ENCODE results near the gene PRR33. TPM values are rescaled to one million over a fixed set of nuclear protein-coding genes. Genes with fewer than 3 reads are reported as not detected.

Gene PRR33
- total and polyA plus RNA-seq, 10 of the 15 experiments (the other 5 are each of a cell fraction or from before 2014, with no cell fraction given): 0.02 to 1.0 (median 0.38) TPM; not detected in 6

- H3K9me3 ChIP-seq (replicated peaks; ENCODE audit: control insufficient read depth, insufficient read depth, low read length): no peaks in the 10 kb centered on the region
- no peaks in the 10 kb centered on the region for H3K36me3 ChIP-seq (ENCODE audit: control insufficient read depth in 2 of 2, insufficient read depth in 2 of 2, low read length in 1 of 2)
- no peak overlapping the region for H3K4me2 ChIP-seq (ENCODE audit: control insufficient read depth, insufficient read depth)
- in situ Hi-C loops (cut with MboI) (no loop called here), intact Hi-C loops (cut with micrococcal nuclease; ENCODE audit: unreplicated experiment) (no loop called here)
- DNase-seq (ENCODE audit: low read depth, low spot score) (no peak), FAIRE-seq (no peak), ATAC-seq (no peak)
- no peak overlapping the region for H2AFZ ChIP-seq (ENCODE audit: control insufficient read depth, low read depth, low read length)
- RAD21 ChIA-PET (ENCODE audit: unreplicated experiment): interaction anchor here (0.8 kb wide), 1 partner anchor 82 kb away, joined by 3 read pairs; the partner anchor contains the start of gene LSP1
- SMC1A ChIA-PET (ENCODE audit: uncharacterized antibody, unreplicated experiment): no interaction called here
- H3K4me1 ChIP-seq (ENCODE audit: control insufficient read depth, insufficient read depth, low read length): no peaks in the 10 kb centered on the region
- TF ChIP-seq ATF7 (IDR thresholded peaks at IDR 0.05; ENCODE audit: low read depth) (no peak), RAD51 (IDR thresholded peaks at IDR 0.05) (no peak), POLR2AphosphoS2 (IDR thresholded peaks at IDR 0.05; ENCODE audit: low read depth, low read length) (no peak), USF1 (IDR thresholded peaks at IDR 0.05; ENCODE audit: borderline replicate concordance, extremely low read length, insufficient read depth, low read depth, low read length) (no peak), IRF3 (IDR thresholded peaks at IDR 0.05) (no peak), GABPA (IDR thresholded peaks at IDR 0.05; ENCODE audit: low read depth) (no peak), NFIC (IDR thresholded peaks at IDR 0.05; ENCODE audit: low read depth, low read length) (no peak), HDAC2 (IDR thresholded peaks at IDR 0.05) (no peak), SREBF1 (IDR thresholded peaks at IDR 0.05; ENCODE audit: low read length) (no peak), TCF12 (IDR thresholded peaks at IDR 0.05; ENCODE audit: low read depth, low read length) (no peak), HDGF (IDR thresholded peaks at IDR 0.05) (no peak)
- H3K9ac ChIP-seq (ENCODE audit: control insufficient read depth, insufficient read depth, low read length): no peak overlapping the region
- no peaks in the 10 kb centered on the region for H3K79me2 ChIP-seq (ENCODE audit: control insufficient read depth, insufficient read depth, low read length)
- 27% methylated on average over 33 of the region's 33 CpGs for WGBS (ENCODE audit: insufficient coverage, insufficient replicate concordance, low lambda C conversion rate, missing lambda C conversion rate)
- H3K27ac ChIP-seq (ENCODE audit: control insufficient read depth, insufficient read depth): no peak overlapping the region
- POLR2A ChIA-PET: no interaction called here
- CTCF ChIA-PET: interaction anchor here (2.1 kb wide), 1 partner anchor 216 kb away, joined by 7 read pairs; no protein-coding TSS in a partner anchor
- H3K27me3 ChIP-seq (replicated peaks in 1 of 2; ENCODE audit: control insufficient read depth in 2 of 2, insufficient read depth in 2 of 2, low read length in 1 of 2): no peaks in the 10 kb centered on the region
- no TSS peak for BruUV-seq (replicated peaks)
- H4K20me1 ChIP-seq (ENCODE audit: control insufficient read depth, insufficient read depth): no peaks in the 10 kb centered on the region
- H3K4me3 ChIP-seq: no peak overlapping the region
Observed at GRCh38 chr11:1935156-1936071, 43.7 kb upstream of the PRR33 start.
